Measurements from ENCODE around the gene CLSTN1.
"Not testable (repeated sequence)": the region's sequence is repeated elsewhere in the genome, so short reads cannot be mapped to it uniquely, and the experiment has no call there.

CLSTN1 gene

DNA sequence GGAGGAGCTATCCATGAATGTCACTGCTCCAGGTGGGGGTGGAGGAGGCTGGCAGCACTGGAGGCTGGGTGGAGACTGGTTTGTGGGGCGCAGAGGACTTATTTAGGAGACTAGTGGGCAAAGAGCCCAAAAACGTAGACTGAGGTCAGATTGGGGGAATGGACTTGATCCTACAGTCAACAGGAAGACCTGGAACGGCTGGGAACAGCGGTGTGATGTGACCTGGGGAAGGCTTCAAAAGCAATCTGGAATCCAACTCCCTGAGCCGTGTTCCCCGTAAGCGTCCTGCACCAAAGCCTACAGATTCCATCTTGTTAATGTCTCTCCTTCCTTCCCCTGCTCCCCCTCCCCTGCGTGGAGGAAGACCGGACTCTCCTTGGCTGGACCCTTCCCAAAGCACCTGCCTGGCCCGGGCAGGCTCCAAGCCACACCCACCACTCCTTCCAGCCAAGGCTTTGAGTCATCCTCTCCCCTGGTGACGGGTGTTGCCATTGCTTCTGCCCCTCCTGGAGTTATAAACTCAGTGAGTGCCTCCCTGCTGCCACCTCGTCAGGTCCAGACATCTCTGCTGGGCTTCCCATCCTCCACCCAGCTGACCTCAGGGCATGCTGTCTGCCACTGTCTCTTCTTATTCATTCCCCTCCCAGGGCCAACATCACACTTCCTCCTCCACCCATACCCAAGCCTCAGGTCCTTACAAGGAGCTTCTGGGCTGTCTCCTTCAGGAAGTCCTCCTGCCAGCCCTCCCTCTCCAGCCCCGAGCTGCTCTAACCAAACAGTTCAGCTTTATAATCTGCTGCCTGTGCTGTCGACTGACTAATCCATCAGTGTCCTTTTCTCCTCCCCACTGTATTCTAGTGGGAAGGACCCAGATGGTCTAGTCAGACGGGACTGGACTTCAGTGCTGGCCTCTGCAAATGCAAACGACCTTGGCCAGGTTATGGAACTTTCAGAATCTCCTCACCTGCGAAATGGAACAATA is 1.6 kb upstream of the CLSTN1 start:
- no peak for FAIRE-seq

DNA sequence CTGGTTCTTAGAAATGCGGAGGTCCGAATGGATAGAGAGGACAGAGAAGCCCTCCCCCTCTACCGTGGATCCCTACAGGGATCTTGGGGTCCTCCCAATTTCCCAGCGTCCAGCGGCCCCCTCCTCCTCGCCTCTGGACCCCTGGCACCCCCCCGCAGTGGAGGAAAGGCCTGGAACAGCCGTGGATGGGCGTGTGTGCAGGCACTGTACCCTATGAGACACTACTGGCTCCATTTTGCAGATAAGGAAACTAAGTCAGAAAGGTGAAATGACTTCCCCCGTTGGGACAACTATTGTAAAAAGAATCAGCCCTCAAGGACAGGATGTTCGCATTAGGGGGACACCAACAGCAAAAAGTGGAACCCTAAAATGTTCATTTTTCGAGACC is 931 bp upstream of the CLSTN1 start:
- FAIRE-seq, result no peak

- FAIRE-seq, result no peak
Measured at GRCh38 chr1:9823693-9823942, 147 bp downstream of the CLSTN1 start.

DNA sequence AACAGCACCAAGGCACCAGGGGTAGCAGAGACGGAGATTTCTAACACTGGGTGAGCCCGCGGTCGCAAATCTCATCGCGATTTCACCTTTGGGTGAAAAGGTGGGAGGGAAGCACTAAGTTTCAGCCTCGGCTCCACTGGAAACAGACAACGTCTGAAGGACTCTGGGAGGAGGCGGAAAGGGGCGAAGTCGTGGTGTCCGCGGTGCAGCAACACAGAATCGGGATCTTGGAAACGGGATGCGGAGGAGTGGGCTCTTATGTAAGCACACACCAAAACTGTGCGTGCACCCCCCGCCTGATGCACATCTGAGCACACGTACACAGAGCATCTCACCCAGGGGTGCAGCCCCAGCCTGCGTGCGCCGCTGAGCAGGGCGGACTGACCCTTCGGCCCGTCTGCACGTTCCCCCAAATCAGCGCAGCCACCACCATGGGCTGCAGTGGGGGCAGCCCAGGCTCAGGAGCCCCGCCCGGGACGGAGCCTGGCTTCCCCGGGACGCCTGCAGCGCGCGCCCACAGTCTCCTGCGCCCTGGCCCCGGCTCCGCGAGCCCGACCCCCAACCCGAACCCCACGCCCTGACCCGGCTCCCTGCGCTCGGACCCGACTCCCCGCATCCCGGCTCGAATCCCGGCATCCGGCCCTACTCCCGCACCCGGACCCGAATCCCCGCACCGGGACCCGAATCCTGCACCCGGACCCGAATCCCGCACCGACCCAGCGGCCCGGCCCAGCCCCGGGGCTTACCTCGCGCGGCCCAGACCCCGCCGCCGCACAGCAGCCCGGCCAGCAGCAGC is 670 bp downstream of the CLSTN1 start:
- no peak for FAIRE-seq

DNA sequence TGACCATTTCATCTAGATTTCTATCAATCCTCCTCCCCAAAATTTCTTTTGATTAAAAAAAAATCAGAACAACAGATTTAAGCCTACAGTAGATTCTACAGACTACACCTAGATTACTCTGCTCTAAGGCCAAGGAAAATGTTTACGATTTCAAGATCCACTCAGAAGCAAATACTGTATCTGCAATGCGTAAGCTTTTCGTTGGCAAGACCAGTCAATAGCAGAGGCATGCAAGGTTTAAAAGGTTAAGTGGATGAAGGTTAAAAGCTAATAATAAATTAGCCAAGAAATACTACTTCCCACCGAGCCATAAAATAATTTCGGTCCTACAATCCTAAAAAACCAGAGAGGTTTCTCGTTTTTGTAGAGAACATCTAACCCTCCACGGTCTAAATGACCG is 1.3 kb downstream of the CLSTN1 start:
- no peak for FAIRE-seq

GRCh38 chr1:9821710-9822109 is 2.1 kb downstream of the CLSTN1 start:
- no peak for FAIRE-seq

GRCh38 chr1:9820521-9820920 is 3.2 kb downstream of the CLSTN1 start:
- no peak for FAIRE-seq

GRCh38 chr1:9817734-9818133 is 6.0 kb downstream of the CLSTN1 start:
- no peak for FAIRE-seq

- FAIRE-seq, result no peak
Measured at GRCh38 chr1:9816199-9816598, 7.6 kb downstream of the CLSTN1 start.

DNA sequence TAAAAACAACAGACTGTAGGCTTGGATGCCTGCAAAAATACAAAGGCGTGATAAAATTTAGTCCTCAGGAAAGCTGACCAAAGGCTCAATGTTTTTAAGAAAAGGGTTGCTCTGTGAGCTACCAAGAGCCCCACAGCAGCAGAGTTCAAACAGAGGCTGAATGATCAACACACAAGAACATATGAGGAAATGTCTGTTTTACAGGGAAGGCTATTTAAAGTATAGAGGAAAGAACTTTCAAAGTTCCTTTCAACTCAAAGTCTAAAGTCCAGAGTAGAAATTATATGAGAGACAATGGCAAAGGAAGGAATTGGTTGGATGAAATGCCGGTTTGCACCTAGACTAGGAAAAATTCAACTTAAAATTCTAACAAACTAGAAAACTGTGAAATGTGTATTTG is 8.6 kb downstream of the CLSTN1 start:
- no peak for FAIRE-seq

DNA sequence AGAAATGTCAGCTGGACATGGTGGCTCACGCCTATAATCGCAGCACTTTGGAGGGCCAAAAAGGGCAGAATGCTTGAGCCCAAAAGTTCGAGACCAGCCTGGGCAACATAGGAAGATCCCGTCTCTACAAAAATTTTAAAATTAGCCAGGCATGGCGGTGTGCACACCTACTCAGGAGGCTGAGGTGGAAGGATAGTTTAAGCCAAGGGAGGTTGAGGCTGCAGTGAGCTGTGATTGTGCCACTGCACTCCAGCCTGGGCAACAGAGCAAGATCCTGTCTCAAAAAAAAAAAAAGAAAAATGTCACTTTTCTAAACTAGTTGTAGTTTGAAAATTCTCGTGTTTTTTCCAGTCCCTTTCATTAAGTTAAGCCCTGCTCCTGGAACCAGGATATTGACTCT is 9.1 kb downstream of the CLSTN1 start:
- no peak for FAIRE-seq

- no peak for FAIRE-seq
Measured at GRCh38 chr1:9811239-9811966, 12.4 kb downstream of the CLSTN1 start.

GRCh38 chr1:9809100-9809510 is 14.7 kb downstream of the CLSTN1 start:
- no peak for FAIRE-seq

DNA sequence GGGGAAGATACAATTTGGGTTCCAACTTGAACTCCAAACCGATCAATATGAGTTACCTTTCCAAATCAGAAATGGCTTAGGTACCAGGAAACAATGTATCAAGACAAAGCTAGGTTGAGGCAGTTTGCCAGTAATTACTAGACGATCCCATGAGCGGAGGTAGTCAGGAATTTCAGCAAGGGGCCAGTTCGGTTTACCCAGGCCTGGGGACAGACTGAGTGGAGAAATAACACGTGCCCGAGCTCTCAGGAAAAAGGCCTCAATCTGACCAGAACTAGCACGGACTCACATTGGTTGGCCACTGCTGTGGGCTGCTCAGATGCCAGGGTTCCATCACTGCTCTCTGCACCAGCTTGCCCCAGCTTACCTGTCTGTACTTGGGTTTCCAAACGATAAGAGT is 15.3 kb downstream of the CLSTN1 start:
- FAIRE-seq, result no peak

GRCh38 chr1:9807541-9807940 is 16.2 kb downstream of the CLSTN1 start:
- FAIRE-seq, result no peak

- FAIRE-seq, result not testable (repeated sequence)
Measured at GRCh38 chr1:9805972-9806371, 17.8 kb downstream of the CLSTN1 start.

GRCh38 chr1:9805006-9805508 is 18.7 kb downstream of the CLSTN1 start:
- FAIRE-seq, result no peak

- not testable (repeated sequence) for FAIRE-seq
Measured at GRCh38 chr1:9803003-9803918, 20.5 kb downstream of the CLSTN1 start.

GRCh38 chr1:9801909-9802308 is 21.9 kb downstream of the CLSTN1 start:
- FAIRE-seq, result no peak

DNA sequence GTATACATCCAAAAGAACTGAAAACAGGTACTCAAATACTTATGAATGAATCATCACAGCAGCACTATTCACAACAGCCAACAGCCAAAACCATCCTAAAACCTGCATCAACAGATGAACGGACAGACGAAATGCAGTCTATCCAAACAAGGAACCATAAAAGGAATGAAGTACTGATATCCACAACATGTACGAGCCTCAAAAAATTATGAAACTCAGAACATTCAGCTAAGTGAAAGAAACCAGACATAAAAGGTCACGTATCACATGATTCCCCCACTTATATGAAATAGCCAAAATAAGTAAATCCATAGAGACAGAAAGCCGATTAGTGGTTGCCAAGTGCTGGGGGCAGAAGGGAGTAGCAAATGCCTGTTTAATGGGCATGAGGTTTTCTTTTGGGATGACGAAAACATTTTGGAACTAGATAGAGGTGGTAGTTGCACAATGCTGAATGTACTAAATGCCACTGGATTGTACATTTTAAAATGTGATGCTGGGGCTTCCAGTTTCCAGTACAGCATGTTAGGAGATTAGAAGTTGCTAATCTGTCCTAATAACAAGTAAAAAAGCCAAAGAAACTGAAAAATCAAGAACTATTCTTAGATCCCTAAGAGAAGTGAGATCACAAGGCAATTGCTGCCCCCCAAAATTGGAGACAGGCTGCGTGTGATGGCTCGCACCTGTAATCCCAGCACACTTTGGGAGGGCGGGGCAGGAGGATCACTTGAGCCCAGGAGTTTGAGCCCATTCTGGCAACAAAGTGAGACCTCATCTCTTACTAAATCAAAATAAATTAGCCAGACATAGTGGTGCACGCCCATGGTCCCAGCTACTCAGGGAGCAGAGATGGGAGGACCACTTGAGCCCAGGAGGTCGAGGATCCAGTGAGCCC is 25.3 kb downstream of the CLSTN1 start:
- FAIRE-seq, result no peak

DNA sequence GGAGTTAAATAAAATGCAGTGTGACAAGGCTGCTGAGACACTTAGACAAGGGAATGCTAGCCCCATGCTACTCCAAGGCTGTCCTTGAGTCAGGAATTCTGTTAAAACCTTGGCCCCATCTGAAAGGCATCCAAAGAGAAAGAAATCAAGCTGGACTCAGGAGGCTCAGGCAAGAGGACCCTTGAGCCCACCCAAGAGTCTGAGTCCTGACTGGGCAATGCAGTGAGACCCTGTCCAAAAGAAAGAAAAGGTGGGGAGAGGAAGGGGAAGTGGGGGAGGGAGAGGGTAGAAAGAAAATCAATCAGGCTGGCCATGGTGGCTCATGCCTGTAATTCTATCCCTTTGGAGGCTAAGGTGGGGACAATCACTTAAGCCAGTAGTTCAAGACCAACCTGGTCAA is 26.7 kb downstream of the CLSTN1 start:
- FAIRE-seq, result no peak

All from TTC549 (cell line).